K562 (cell line): ENCODE measurements around the gene NFIB. TPM values are rescaled to one million over a fixed set of nuclear protein-coding genes. Genes with fewer than 3 reads are reported as not detected.

Experiments used
- ATAC-seq: fragments of 200-7000 bp; cut with Tn5 transposase; 3 replicates; pipeline ENCODE4 v1.9.1; 2020; ENCODE audit warnings: moderate library complexity
- BruUV-seq: library from RNA; stranded (reverse); fragments of 400-500 nt; replicated peaks from 2 replicates; lab custom pipeline; 2021; lab: Mats Ljungman, UMichigan
- CTCF ChIA-PET: fragments of 300-600 bp; formaldehyde crosslinking; extraction: SDS; loops from one replicate; lab custom pipeline; 2021; ENCODE audit warnings: low intra/inter-chr PET ratio; lab: Yijun Ruan, JAX
- POLR2A ChIA-PET: fragments of 300-600, 350-650 bp; sonication (Branson Sonifier 250); formaldehyde crosslinking; extraction: SDS; loops from one replicate; lab custom pipeline; 2021; ENCODE audit warnings: antibody characterized with exemption, inconsistent platforms; lab: Yijun Ruan, JAX
- DNase-seq, 4 experiments: peaks; one replicate each; pipeline versions ENCODE4 v3.0.0 to v3.0.0-alpha.2; 2011 to 2018; ENCODE audit warnings: low spot score in 3 of 4, mixed read lengths in 3 of 4; ENCODE audit errors: extremely low read depth in 1 of 4
- FAIRE-seq: peaks from 2 replicates; lab custom pipeline; 2011; peaks lifted over from hg19 to GRCh38; lab: Jason Lieb, UNC
- H2AFZ ChIP-seq: 2 replicates; pipeline ENCODE4 v1.6.0; 2011; ENCODE audit warnings: low read depth, low read length, control low read depth, inconsistent platforms
- H3K27ac ChIP-seq: fragments of 200-600 bp; 3 replicates; pipeline ENCODE4 v1.8.0; 2011; ENCODE audit warnings: low read depth, mild to moderate bottlenecking, control low read depth, inconsistent platforms, low read length, moderate library complexity, mixed read lengths; ENCODE audit errors: extremely low read depth
- H3K27me3 ChIP-seq, 2 experiments: fragments of 300-600 bp in 1 of 2; 2 replicates in 1 of 2; 3 replicates in 1 of 2; pipeline versions ENCODE4 v1.6.0 to v1.8.0; 2011; ENCODE audit warnings: inconsistent platforms in 2 of 2, low read length in 2 of 2, mild to moderate bottlenecking in 1 of 2, mixed read lengths in 1 of 2, moderate library complexity in 1 of 2; ENCODE audit not compliant: control insufficient read depth in 2 of 2, insufficient read depth in 2 of 2
- H3K36me3 ChIP-seq: fragments of 300-600 bp; 3 replicates; pipeline ENCODE4 v1.8.0; 2011; ENCODE audit warnings: mild to moderate bottlenecking, low read length, inconsistent platforms; ENCODE audit not compliant: control insufficient read depth, insufficient read depth
- H3K4me1 ChIP-seq, 2 experiments: fragments of 200-600 bp in 1 of 2; replicated peaks in 1 of 2; 2 replicates in 1 of 2; 3 replicates in 1 of 2; pipeline versions ENCODE4 v1.5.1 to v1.8.0; 2011; ENCODE audit warnings: inconsistent platforms in 2 of 2, low read length in 2 of 2, mild to moderate bottlenecking in 1 of 2, mixed read lengths in 1 of 2, moderate library complexity in 1 of 2; ENCODE audit not compliant: control insufficient read depth in 2 of 2, insufficient read depth in 2 of 2
- H3K4me2 ChIP-seq: 2 replicates; pipeline ENCODE4 v1.6.1; 2011; ENCODE audit warnings: low read length, control low read depth, inconsistent platforms, mixed read lengths; ENCODE audit not compliant: insufficient read depth
- H3K4me3 ChIP-seq: fragments of 200-600 bp; sonication (generic), shearing (Covaris generic); 2 replicates; pipeline ENCODE4 v1.5.1; 2016; ENCODE audit warnings: control low read depth, inconsistent platforms
- H3K79me2 ChIP-seq: fragments of 200-600 bp; 3 replicates; pipeline ENCODE4 v1.8.0; 2011; ENCODE audit warnings: low read length, inconsistent platforms; ENCODE audit not compliant: control insufficient read depth, insufficient read depth
- H3K9ac ChIP-seq, 2 experiments: 2 replicates each; pipeline versions ENCODE4 v1.6.0 to v1.6.1; 2011; ENCODE audit warnings: low read depth in 2 of 2, low read length in 2 of 2, control low read depth in 1 of 2, inconsistent platforms in 1 of 2, mild to moderate bottlenecking in 1 of 2, mixed read lengths in 1 of 2; ENCODE audit not compliant: insufficient read depth in 1 of 2
- H3K9me1 ChIP-seq: one replicate; pipeline ENCODE4 v1.6.0; 2011; ENCODE audit warnings: inconsistent platforms, mild to moderate bottlenecking, low read length, moderate library complexity; ENCODE audit not compliant: control insufficient read depth, insufficient read depth
- H3K9me3 ChIP-seq: replicated peaks from 2 replicates; pipeline ENCODE4 v1.5.1; 2011; ENCODE audit warnings: low read depth, low read length, inconsistent platforms; ENCODE audit not compliant: control insufficient read depth, insufficient read depth
- H4K20me1 ChIP-seq: replicated peaks from 2 replicates; pipeline ENCODE4 v1.6.1; 2011; ENCODE audit warnings: low read length, inconsistent platforms, mixed read lengths; ENCODE audit not compliant: control insufficient read depth, insufficient read depth
- GTF3C2 ChIP-seq: IDR thresholded peaks from 3 replicates; pipeline ENCODE4 v1.6.1; 2011; ENCODE audit warnings: borderline replicate concordance, mild to moderate bottlenecking, moderate library complexity; ENCODE audit not compliant: insufficient read length; ENCODE audit errors: extremely low read depth
- HDAC6 ChIP-seq: IDR thresholded peaks from 2 replicates; pipeline ENCODE4 v1.6.1; 2012; ENCODE audit warnings: low read depth, mild to moderate bottlenecking, control low read depth, inconsistent platforms, low read length, moderate library complexity
- IRF2 ChIP-seq: sonication (generic); formaldehyde crosslinking; IDR thresholded peaks from 2 replicates; pipeline ENCODE4 v1.8.1; 2022; ENCODE audit warnings: mild to moderate bottlenecking, missing genetic modification reagents
- KLF13 ChIP-seq: fragments of 450-650 bp; IDR thresholded peaks from 2 replicates; pipeline ENCODE4 v1.6.1; 2016; ENCODE audit warnings: missing genetic modification characterization, low read depth, mild to moderate bottlenecking, missing compliant biosample characterization, moderate library complexity, borderline replicate concordance
- NRF1 ChIP-seq, 2 experiments: fragments of 450-650 bp; IDR thresholded peaks in 1 of 2; conservative IDR thresholded peaks in 1 of 2; 2 replicates each; pipeline ENCODE4 v1.6.1; 2014; ENCODE audit warnings: mild to moderate bottlenecking in 2 of 2
- PRPF4 ChIP-seq: fragments of 200-400 bp; formaldehyde crosslinking; IDR thresholded peaks from one replicate; pipeline ENCODE4 v1.6.1; 2017; ENCODE audit warnings: low read length, low read depth, mild to moderate bottlenecking; ENCODE audit not compliant: insufficient read depth, poor library complexity, severe bottlenecking
- SMARCA5 ChIP-seq: fragments of 450-650 bp; IDR thresholded peaks from 2 replicates; pipeline ENCODE4 v1.6.1; 2016
- SNRNP70 ChIP-seq: fragments of 200-400 bp; formaldehyde crosslinking; optimal IDR thresholded peaks from 2 replicates; pipeline ENCODE3; 2017; ENCODE audit warnings: low read depth, low read length
- ZNF24 ChIP-seq: fragments of 450-650 bp; IDR thresholded peaks from 2 replicates; pipeline ENCODE4 v1.6.1; 2016
- WGBS: fragments of 100-300 bp; shearing (Covaris generic); methylation state at CpG from one replicate; pipeline ENCODE4 v1.1.6; 2016; ENCODE audit warnings: low coverage, mixed read lengths; ENCODE audit not compliant: insufficient coverage; ENCODE audit errors: missing lambda C conversion rate; 5-methylcytosine and 5-hydroxymethylcytosine counted together
- in situ Hi-C: fragments of 300-500 bp; cut with MboI; formaldehyde crosslinking; loops from 4 replicates; pipeline ENCODE4 v1.15.0; 2018; ENCODE audit warnings: inconsistent platforms, mixed read lengths
- intact Hi-C: fragments of 100-400 bp; cut with micrococcal nuclease; formaldehyde crosslinking; loops from 2 replicates; pipeline ENCODE4 v1.14.2; 2022
- polyA plus RNA-seq, 8 experiments: library from polyadenylated mRNA; depleted of rRNA in 4 of 8; stranded (reverse) in 5 of 8; unstranded in 3 of 8; fragments of >200 nt; fragmentation: Nextera tagmentation in 2 of 8; fragmentation: Illumina TruSeq in 1 of 8; extraction: Ambion mirVana in 2 of 8; extraction: Trizol in 1 of 8; gene quantifications; 2 replicates each; pipeline versions ENCODE4 v1.2.1 to v1.2.3, GENCODE V29; 2011 to 2014; ENCODE audit warnings: inconsistent platforms in 1 of 8, missing spikeins in 1 of 8
- total RNA-seq, 7 experiments: library from RNA; depleted of rRNA in 6 of 7; stranded (reverse); fragments of >200 nt in 6 of 7; fragmentation: Illumina TruSeq in 2 of 7; extraction: Trizol in 2 of 7; gene quantifications; 2 replicates each; pipeline versions ENCODE4 v1.2.1 to v1.2.3, GENCODE V29; 2011 to 2021; ENCODE audit warnings: low replicate concordance in 1 of 7
- TF ChIP-seq, protein P1 (sequence below): fragments of 150-350 bp; IDR thresholded peaks from 2 replicates; pipeline ENCODE4 v1.6.1; 2014; ENCODE audit warnings: low read depth, mild to moderate bottlenecking, low read length, borderline replicate concordance
- TF ChIP-seq, protein P2 (sequence below): sonication (generic); formaldehyde crosslinking; IDR thresholded peaks from 2 replicates; pipeline ENCODE4 v1.8.1; 2023; ENCODE audit warnings: mild to moderate bottlenecking, missing genetic modification reagents
- TF ChIP-seq, protein P3 (sequence below): sonication (generic); formaldehyde crosslinking; IDR thresholded peaks from 2 replicates; pipeline ENCODE4 v1.8.1; 2023; ENCODE audit warnings: mild to moderate bottlenecking, missing genetic modification reagents, moderate library complexity

Gene NFIB
- total and polyA plus RNA-seq, 9 of the 15 experiments (the other 6 are each of a cell fraction or from before 2014, with no cell fraction given), result 1.2 to 3.3 (median 1.9) TPM

DNA sequence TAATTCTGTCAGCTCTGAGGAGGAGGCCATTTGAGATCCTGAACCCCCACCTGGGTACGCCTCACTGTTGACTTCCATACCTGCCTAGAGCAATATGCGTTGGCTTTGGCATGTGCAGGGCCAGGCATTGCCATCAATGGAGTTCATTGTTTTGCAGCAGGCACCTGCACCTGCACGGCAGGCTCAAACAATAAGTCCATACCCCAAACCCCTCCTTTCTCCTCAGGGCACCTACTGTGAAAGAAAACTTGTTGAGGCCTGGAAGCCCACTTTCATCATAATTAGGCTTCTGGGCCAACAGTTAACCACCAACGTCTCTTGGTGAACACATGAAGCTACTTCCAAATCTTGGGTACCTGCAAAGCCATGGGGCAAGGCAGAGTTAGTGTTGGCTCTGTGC lies 238.7 kb downstream of the NFIB start (continued):
- no peak for TF ChIP-seq GTF3C2

GRCh38 chr9:14072850-14073249 lies 241.1 kb downstream of the NFIB start:
- FAIRE-seq (no peak), ATAC-seq (no peak), DNase-seq (no peak)
- H3K79me2 ChIP-seq, result no peaks in the 10 kb centered on the region
- POLR2A ChIA-PET, result no interaction called here
- 0% methylated on average over 4 of the region's 5 CpGs for WGBS
- H3K27me3 ChIP-seq, result peaks cover 0 to 11% of the 10 kb centered on the region in 2 experiments; a peak in 2 of 5 replicates
- CTCF ChIA-PET, result no interaction called here
- no peaks in the 10 kb centered on the region for H4K20me1 ChIP-seq
- no peak overlapping the region for H3K4me2 ChIP-seq
- no peaks in the 10 kb centered on the region for H3K9me3 ChIP-seq
- no peaks in the 10 kb centered on the region for H3K36me3 ChIP-seq
- no TSS peak for BruUV-seq
- in situ Hi-C loops, result no loop called here
- no peak overlapping the region for H2AFZ ChIP-seq
- no peak overlapping the region for H3K9ac ChIP-seq
- H3K4me1 ChIP-seq, result no peaks in the 10 kb centered on the region
- intact Hi-C loops, result loop anchor here (5.0 kb wide), 1 partner anchor 329 kb away; no protein-coding TSS in a partner anchor
- H3K27ac ChIP-seq, result no peak overlapping the region
- H3K9me1 ChIP-seq, result no peaks in the 10 kb centered on the region
- H3K4me3 ChIP-seq, result no peak overlapping the region
- TF ChIP-seq IRF2 (CRISPR knock-in tag) (no peak), ZNF24 (no peak), NRF1 (conservative IDR thresholded peaks at IDR 0.05 in 1 of 2, IDR thresholded peaks at IDR 0.05 in 1 of 2) (no peak), SNRNP70 (no peak), PRPF4 (no peak), HDAC6 (no peak), SMARCA5 (no peak), KLF13 (tag) (no peak)
- TF ChIP-seq, protein P1, sequence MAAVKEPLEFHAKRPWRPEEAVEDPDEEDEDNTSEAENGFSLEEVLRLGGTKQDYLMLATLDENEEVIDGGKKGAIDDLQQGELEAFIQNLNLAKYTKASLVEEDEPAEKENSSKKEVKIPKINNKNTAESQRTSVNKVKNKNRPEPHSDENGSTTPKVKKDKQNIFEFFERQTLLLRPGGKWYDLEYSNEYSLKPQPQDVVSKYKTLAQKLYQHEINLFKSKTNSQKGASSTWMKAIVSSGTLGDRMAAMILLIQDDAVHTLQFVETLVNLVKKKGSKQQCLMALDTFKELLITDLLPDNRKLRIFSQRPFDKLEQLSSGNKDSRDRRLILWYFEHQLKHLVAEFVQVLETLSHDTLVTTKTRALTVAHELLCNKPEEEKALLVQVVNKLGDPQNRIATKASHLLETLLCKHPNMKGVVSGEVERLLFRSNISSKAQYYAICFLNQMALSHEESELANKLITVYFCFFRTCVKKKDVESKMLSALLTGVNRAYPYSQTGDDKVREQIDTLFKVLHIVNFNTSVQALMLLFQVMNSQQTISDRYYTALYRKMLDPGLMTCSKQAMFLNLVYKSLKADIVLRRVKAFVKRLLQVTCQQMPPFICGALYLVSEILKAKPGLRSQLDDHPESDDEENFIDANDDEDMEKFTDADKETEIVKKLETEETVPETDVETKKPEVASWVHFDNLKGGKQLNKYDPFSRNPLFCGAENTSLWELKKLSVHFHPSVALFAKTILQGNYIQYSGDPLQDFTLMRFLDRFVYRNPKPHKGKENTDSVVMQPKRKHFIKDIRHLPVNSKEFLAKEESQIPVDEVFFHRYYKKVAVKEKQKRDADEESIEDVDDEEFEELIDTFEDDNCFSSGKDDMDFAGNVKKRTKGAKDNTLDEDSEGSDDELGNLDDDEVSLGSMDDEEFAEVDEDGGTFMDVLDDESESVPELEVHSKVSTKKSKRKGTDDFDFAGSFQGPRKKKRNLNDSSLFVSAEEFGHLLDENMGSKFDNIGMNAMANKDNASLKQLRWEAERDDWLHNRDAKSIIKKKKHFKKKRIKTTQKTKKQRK, result no peak
- TF ChIP-seq, protein P2, sequence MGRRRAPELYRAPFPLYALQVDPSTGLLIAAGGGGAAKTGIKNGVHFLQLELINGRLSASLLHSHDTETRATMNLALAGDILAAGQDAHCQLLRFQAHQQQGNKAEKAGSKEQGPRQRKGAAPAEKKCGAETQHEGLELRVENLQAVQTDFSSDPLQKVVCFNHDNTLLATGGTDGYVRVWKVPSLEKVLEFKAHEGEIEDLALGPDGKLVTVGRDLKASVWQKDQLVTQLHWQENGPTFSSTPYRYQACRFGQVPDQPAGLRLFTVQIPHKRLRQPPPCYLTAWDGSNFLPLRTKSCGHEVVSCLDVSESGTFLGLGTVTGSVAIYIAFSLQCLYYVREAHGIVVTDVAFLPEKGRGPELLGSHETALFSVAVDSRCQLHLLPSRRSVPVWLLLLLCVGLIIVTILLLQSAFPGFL (CRISPR knock-in tag), result no peak
- TF ChIP-seq, protein P3, sequence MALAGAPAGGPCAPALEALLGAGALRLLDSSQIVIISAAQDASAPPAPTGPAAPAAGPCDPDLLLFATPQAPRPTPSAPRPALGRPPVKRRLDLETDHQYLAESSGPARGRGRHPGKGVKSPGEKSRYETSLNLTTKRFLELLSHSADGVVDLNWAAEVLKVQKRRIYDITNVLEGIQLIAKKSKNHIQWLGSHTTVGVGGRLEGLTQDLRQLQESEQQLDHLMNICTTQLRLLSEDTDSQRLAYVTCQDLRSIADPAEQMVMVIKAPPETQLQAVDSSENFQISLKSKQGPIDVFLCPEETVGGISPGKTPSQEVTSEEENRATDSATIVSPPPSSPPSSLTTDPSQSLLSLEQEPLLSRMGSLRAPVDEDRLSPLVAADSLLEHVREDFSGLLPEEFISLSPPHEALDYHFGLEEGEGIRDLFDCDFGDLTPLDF (CRISPR knock-in tag), result no peak
